GM12892 (cell line): ENCODE measurements around the gene ZNF784.

Experiments used
- POLR2A ChIP-seq: IDR thresholded peaks from 2 replicates; pipeline ENCODE4 v1.6.1; 2011; ENCODE audit warnings: low read depth, low read length, control low read depth
- POLR2AphosphoS5 ChIP-seq: IDR thresholded peaks from 2 replicates; pipeline ENCODE4 v1.6.1; 2011; ENCODE audit warnings: low read depth, low read length, control low read depth

DNA sequence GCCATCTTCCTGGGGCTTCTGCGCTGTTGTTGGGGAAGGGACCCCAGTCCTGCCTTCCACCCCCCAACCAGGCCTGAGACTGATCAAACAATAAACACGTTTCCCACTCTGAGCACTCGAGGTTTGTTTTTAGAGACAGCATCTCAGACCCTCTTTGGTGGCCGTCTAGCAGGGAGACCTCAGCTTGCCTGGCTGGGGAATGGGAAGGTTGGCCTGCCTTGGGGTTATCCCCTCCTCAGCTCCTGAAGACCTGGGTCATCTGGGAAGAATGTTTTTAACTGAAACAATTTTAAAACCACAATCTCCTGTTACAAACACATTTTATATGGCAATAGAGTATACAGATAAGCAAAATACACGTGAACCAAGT is 21.1 kb upstream of the ZNF784 start:
- TF ChIP-seq POLR2A (no peak), POLR2AphosphoS5 (no peak)
